RKO (cell line): ENCODE measurements around the gene UVSSA.

Experiments
- DNase-seq: peaks from one replicate; pipeline ENCODE4 v3.0.0-alpha.2; 2016; ENCODE audit warnings: low spot score

UVSSA gene

DNA sequence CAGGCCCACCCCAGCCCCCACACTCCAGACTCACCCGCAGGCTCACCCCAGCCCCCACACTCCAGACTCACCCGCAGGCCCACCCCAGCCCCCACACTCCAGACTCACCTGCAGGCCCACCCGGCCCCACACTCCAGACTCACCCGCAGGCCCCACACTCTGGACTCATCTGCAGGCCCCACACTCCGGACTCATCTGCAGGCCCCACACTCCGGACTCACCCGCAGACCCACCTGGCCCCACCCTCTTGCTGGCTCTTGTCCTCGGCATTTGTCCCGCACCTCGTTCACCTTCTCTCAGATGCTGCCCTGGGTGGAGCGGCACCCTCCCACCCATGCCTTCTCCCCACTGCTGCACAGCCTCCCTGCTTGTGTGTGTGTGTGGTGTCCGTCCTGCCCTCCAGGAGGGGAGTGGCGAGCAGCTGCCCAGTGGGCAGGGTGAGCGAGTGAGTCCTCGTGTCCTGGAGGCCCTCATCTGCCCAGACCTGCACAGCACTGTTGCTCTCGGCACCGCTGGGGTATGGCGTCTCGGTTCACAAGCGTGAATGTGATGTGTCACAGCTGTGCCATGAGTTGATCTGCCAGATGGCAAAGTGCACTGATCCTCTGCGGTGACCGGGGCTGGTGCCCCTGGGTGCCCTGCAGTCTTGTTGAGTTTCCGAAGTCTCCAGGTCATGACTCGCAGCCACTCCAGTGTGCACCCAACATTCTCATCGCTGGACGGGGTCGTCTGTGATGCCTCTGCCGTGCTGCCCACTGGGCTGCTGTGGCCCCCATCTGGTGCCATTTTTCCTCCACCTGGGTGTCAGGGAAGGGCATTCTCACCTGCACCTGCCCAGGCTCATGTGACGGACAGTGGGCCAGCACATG, 29.6 kb upstream of the UVSSA start:
- DNase-seq, result no peak

DNA sequence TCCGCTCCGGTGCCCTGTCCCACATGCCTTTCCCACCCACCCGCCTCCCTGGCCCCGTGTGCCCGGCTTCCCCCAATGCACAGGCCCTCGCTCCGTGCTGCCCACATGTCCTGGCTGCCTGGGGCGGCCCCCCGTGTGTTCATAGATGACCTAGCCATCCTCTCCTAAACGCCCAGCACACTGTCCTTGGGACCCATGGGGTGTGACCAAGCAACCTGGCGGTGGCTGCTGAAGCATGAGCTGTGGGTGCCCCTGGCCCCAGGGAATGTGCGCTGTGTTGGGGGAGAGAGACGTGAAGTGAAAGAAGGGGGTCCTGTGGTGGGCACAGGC, 29.0 kb upstream of the UVSSA start:
- no peak for DNase-seq

- no peak for DNase-seq
Observed at GRCh38 chr4:1318488-1319213, 28.4 kb upstream of the UVSSA start.

DNA sequence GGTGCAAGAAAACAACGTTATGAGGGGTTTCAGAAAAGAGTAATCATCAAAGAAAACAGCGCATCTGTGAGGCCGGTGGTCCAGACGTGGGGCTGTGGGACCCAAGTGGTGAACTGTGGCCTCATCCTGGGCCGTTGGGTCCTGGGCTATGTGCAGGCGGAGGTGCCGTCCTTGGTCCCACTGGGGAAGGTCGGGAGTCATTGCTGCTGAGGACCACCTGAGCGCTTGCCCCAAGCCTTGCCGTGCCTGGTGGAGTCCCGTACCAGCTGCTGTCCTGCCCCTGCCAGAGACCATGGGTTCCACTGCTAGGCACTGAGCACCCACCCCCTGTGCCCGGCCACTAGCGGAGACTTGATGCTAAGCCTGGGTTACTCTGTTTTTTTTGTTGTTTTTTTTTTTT, 25.5 kb upstream of the UVSSA start:
- no peak for DNase-seq

DNA sequence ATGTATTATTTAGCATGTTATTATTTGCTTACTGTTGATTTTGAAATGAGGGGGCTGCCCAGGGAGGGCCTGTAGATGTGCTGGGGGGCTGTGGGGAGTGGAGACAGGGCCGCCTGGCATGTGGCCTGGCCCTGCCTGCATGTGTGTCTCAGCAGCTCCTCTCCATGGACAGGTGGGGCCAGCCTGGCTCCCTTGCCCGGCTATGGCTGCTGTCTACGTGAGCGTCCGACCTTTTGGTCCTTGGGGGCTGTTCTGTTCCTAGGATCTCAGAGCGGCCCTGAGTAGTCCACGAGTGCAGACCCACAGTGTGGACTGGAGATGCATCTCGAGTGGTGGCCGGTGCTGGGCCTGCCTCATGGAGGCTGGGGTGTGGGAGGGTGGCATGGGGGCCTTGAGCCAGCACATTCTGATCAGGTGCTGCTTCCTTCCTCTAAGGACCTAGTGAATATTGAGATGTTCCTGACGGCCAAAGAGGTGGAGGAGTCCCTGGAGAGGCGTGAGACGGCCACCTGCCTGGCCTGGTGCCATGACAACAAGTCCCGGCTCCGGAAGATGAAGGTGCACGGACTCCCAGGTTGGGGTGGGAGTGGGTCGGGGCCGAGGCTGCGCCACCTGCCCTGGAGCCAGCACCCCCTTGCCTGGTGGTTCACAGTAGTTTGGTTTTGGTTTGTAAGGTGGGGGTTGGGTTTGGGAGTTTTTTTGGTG, 24.9 kb upstream of the UVSSA start:
- no peak for DNase-seq

DNA sequence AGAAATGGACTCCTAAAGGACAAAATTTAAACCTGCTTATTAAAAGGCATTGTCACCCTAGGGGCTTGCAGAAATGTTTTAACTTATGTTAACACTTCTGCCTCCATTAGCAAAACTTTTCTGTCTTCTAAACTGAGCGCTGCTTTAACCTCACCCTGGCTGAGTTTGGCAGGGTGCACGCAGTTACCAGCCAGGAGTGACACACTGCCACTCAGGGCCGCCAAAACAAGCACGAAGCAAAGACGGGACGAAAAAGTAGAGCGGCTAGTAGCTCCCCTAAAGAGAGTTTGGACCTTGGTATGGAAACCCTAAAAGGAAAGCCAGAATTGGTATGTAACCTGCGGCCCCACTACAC, 23.8 kb upstream of the UVSSA start:
- DNase-seq, result no peak

- DNase-seq, result peak; percentile 91
Observed at GRCh38 chr4:1323635-1324442, 23.2 kb upstream of the UVSSA start.

DNA sequence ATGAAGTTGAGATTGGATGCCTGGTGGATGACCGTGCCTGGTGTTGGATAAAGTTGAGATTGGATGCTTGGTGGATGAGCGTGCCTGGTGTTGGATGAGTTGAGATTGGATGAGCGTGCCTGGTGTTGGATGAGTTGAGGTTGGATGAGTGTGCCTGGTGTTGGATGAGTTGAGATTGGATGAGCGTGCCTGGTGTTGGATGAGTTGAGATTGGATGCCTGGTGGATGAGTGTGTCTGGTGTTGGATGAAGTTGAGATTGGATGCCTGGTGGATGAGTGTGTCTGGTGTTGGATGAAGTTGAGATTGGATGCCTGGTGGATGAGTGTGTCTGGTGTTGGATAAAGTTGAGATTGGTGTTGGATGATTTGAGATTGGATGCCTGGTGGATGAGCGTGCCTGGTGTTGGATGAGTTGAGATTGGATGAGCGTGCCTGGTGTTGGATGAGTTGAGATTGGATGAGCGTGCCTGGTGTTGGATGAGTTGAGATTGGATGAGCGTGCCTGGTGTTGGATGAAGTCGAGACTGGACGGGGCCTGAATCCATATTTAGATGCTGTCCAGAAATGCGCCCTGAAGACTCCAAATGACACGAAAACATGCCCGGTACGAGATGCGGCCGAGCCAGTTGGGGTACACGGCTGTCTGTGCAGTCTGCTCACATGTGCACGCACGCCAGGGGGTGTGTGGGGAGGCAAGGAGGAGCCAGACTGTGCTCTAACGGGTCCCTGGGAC, 22.4 kb upstream of the UVSSA start:
- DNase-seq, result peak; percentile 45

DNA sequence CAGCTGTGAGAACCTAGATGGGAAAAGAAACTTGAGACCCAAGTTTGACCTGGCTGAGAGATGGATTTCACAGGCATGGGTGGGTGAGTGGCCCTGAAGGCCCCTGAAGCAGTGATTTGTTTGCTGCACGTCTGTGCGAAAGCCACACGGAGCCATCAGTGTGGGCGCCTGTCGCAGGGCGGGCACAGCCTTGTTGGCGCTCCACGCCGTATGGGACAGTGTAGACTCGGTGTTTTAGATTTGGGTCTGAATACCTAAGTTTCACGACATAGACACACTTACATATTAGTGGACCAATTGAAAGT, 21.9 kb upstream of the UVSSA start:
- DNase-seq, result no peak

GRCh38 chr4:1325681-1326635, 21.1 kb upstream of the UVSSA start:
- DNase-seq, result no peak

DNA sequence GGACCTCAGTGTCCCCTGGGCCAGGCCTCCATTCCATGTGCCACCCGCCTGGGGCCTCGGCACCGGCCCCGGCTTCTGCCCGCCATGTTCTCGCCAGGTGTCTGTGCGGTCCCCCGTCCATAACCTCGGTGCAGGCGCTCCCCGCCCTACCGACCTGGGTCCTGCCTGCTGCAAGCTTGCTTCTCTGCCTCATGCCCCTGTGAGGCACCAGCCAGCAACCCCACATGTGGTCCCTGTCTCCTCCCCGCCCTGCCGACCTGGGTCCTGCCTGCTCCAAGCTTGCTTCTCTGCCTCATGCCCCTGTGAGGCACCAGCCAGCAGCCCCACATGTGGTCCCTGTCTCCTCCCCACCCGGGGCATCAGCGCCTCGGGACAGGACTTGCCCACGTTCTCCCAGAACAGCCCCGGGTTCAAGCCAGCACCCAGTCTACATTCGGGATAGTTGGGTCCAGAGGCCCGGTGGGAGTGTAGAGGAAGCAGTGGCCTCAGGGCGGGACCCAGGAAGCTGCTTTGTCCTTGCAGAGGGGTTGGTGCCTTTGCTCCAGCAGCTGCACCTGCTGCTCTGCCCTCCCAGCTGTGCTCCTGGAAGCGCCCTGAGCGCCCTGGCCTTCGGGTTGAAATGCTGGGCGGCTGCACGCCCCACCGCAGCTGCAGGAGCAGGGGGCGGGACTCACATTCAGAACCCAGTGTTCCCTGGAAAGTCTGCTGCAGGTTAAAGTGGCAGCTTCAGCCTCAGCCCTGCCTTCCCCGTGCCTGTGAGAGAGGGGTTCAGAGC, 20.1 kb upstream of the UVSSA start:
- no peak for DNase-seq

GRCh38 chr4:1327526-1328266, 19.3 kb upstream of the UVSSA start:
- no peak for DNase-seq

GRCh38 chr4:1328267-1329155, 18.5 kb upstream of the UVSSA start:
- DNase-seq, result no peak

DNA sequence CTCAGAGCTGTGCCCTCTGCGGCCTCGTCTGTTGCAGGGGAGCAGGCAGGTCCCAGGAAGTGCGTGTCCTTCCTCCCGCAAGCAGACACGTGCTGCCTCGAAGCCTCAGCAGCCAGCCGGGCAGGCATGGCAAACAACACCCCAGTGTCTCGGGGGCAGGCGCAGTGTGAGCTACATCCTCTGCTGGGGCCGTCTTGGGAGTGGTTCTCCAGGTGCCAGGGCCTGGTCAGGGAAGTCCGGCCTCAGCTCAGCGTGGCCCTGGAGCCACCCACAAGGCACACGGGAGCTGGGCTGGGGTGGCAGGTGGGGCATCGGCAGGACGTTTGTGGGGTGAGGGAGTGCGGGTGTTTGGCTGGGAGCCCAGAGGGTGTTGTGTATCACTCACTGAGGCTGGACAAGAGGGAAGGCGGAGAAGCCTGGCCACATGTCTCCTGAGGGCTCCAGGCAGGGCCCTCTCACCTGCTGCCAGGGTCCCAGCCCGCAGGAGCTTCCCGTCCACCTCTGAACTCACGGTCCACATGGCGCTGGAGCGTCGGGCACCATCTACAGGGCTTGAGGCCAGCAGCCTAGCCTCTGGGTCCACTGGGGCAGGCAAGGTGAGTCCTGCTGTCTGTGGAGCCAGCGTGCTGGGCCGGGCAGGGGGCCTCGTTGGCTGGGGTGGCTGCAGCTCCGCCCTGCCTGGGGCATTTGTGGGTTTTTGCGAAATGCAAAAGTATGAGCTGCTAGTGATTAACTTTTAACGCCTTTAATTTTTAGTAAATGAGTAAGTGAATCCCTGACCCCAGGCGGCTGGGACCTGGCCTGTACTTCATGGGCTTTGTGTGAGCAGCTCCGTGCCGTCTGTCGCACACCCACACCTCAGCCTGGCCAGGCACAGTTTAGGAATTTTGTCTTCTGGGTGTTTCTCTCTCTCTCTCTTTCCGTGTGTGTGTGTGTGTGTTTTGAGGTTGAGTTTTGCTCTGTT, 17.3 kb upstream of the UVSSA start:
- DNase-seq, result no peak

- no peak for DNase-seq
Observed at GRCh38 chr4:1330761-1331590, 16.0 kb upstream of the UVSSA start.
